H7 (cell line): ENCODE data around the gene CCDC144A. TPM values are rescaled to one million over a fixed set of nuclear protein-coding genes. Genes with fewer than 3 reads are reported as not detected.
"Not testable (repeated sequence)": the region's sequence is repeated elsewhere in the genome, so short reads cannot be mapped to it uniquely, and the experiment has no call there.

ENCODE experiments used
- DNase-seq: peaks from one replicate; pipeline ENCODE4 v3.0.0; 2012
- H3K27me3 ChIP-seq: 2 replicates; pipeline ENCODE4 v1.6.0; 2011; ENCODE audit warnings: mild to moderate bottlenecking, low read length; ENCODE audit not compliant: control insufficient read depth, insufficient read depth
- H3K36me3 ChIP-seq: replicated peaks from 2 replicates; pipeline ENCODE4 v1.5.1; 2011; ENCODE audit warnings: low read length; ENCODE audit not compliant: control insufficient read depth, insufficient read depth
- H3K4me3 ChIP-seq: 2 replicates; pipeline ENCODE4 v1.5.1; 2011; ENCODE audit warnings: low read depth, mild to moderate bottlenecking, control low read depth, low read length, moderate library complexity; ENCODE audit not compliant: insufficient read depth
- total RNA-seq: library from RNA; depleted of rRNA; stranded (reverse); fragments of >200 nt; shearing (Covaris generic); gene quantifications from 2 replicates; pipeline ENCODE4 v1.2.3, GENCODE V29; 2014; rRNA removed

The CCDC144A gene
- total RNA-seq, 1 experiment from 2014 or later = 0.03 TPM

DNA sequence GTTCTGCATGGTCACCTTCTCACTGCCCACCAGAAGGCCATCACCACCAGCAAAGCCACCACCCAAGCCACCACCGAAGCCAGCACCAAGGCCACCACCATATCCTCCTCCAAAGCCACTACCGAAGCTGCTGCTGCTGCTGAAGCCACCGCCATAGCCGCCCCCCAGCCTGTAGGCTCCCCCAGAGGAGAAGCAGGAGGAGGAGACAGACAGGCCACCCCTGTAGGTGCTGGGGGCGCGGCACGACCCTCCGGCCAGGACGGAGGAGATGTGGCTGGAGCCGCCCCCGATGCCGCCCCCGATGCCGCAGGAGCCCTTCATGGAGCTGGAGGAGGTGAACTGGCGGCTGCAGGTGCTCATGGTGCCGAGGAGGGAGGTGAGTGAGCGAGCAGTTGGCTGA lies 132.1 kb downstream of the CCDC144A start:
- not testable (repeated sequence) for DNase-seq, H3K4me3 ChIP-seq

DNA sequence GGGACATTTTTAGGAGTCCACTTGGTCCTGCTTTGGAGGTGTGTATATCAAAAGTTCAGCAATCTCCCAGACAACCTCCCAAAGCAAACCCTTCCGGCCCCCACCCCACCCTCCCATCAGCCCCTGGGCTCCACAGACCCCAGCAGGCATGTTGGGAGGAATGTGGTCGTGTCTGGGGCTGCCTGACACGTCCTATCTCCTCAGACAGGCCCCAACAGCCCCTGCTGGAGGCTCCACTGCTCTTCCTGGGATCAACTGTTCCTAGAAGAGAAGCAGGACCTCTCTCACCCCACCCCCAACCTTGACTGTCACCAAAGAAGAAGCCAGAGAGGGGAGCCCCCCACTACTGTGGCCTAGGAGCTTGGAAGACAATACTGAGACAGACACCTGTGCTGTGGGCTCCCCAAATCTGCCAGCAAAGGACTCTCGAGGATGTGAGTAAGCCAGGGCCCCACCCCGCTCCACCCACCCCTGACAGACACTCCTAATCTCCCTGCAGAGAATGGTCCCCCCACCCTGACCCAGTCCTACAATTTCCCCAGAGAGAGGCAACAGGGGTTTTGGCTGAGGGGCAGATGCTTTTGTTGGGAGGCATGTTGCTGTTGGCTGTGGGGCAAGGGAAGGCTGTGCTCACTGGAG lies 133.8 kb downstream of the CCDC144A start:
- H3K4me3 ChIP-seq, DNase-seq, H3K27me3 ChIP-seq, H3K36me3 ChIP-seq: not testable (repeated sequence)

More for the DNA sequence above, 132.1 kb downstream of the CCDC144A start:
- not testable (repeated sequence) for H3K36me3 ChIP-seq, H3K27me3 ChIP-seq

Other genes with a start within 250 kb of the CCDC144A start
- 3.3 and 5.9 TPM in 2 replicates for gene LRRC75A, start 198.0 kb upstream of the CCDC144A start, total RNA-seq
- 1.4 and 4.7 TPM in 2 replicates for gene ZNF287, start 121.0 kb upstream of the CCDC144A start, total RNA-seq
- gene ZNF624, start 36.4 kb upstream of the CCDC144A start, total RNA-seq = 1.9 and 2.3 TPM in 2 replicates